ENCODE measurements around the gene DNMT3L.
"Not testable (repeated sequence)": the region's sequence is repeated elsewhere in the genome, so short reads cannot be mapped to it uniquely, and the experiment has no call there.

DNMT3L gene

GRCh38 chr21:44283948-44284347, 22.3 kb upstream of the DNMT3L start:
- no peak for TF ChIP-seq EZH2 (IDR thresholded peaks at IDR 0.05; ENCODE audit: borderline replicate concordance, low read length)
- TF ChIP-seq CTCF (IDR thresholded peaks at IDR 0.05; ENCODE audit: low read length): no peak
- H3K9me3 ChIP-seq (ENCODE audit: low read length): no peaks in the 10 kb centered on the region
- no peak overlapping the region for H2AFZ ChIP-seq (ENCODE audit: low read length)
- no peaks in the 10 kb centered on the region for H3K9me2 ChIP-seq (ENCODE audit: low read depth, low read length)
- no peaks in the 10 kb centered on the region for H3F3A ChIP-seq (ENCODE audit: insufficient read depth, low read length)
- no peak overlapping the region for H3K9ac ChIP-seq (ENCODE audit: low read length)
- H3K79me2 ChIP-seq (ENCODE audit: insufficient read depth, low read length): no peaks in the 10 kb centered on the region
- H3K36me3 ChIP-seq (ENCODE audit: insufficient read depth, low read length): no peaks in the 10 kb centered on the region
- no peak overlapping the region for H3K4me2 ChIP-seq (ENCODE audit: low read length)
- H3K27me3 ChIP-seq (ENCODE audit: insufficient read depth, low read length): peaks cover 9% of the 10 kb centered on the region; the same call in 1 of the 2 replicates
- no peaks in the 10 kb centered on the region for H3K4me1 ChIP-seq (ENCODE audit: insufficient read depth, low read length, severe bottlenecking)
- H3K4me3 ChIP-seq (ENCODE audit: low read depth, low read length, poor library complexity, severe bottlenecking): no peak overlapping the region
- no peak overlapping the region for H3K27ac ChIP-seq (ENCODE audit: low read depth, low read length, poor library complexity, severe bottlenecking)
- H4K20me1 ChIP-seq (ENCODE audit: insufficient read depth, low read length): no peaks in the 10 kb centered on the region

- not testable (repeated sequence) for H3K4me1 ChIP-seq (ENCODE audit: insufficient read depth, low read length, severe bottlenecking); H3K9ac ChIP-seq (ENCODE audit: low read length); H3F3A ChIP-seq (ENCODE audit: insufficient read depth, low read length); H3K27ac ChIP-seq (ENCODE audit: low read depth, low read length, poor library complexity, severe bottlenecking); H3K27me3 ChIP-seq (ENCODE audit: insufficient read depth, low read length); H3K9me3 ChIP-seq (ENCODE audit: low read length); H3K9me2 ChIP-seq (ENCODE audit: low read depth, low read length); H3K36me3 ChIP-seq (ENCODE audit: insufficient read depth, low read length); H4K20me1 ChIP-seq (ENCODE audit: insufficient read depth, low read length); H3K4me2 ChIP-seq (ENCODE audit: low read length); H3K79me2 ChIP-seq (ENCODE audit: insufficient read depth, low read length); H2AFZ ChIP-seq (ENCODE audit: low read length); H3K4me3 ChIP-seq (ENCODE audit: low read depth, low read length, poor library complexity, severe bottlenecking)
These were observed 21.6 kb upstream of the DNMT3L start for GRCh38 chr21:44283211-44283785.

- H3K9ac ChIP-seq (ENCODE audit: low read length): no peak overlapping the region
- H3K9me2 ChIP-seq (ENCODE audit: low read depth, low read length): no peaks in the 10 kb centered on the region
- H3K4me1 ChIP-seq (ENCODE audit: insufficient read depth, low read length, severe bottlenecking): no peaks in the 10 kb centered on the region
- no peak for TF ChIP-seq EZH2 (IDR thresholded peaks at IDR 0.05; ENCODE audit: borderline replicate concordance, low read length)
- TF ChIP-seq CTCF (IDR thresholded peaks at IDR 0.05; ENCODE audit: low read length): no peak
- H3K4me2 ChIP-seq (ENCODE audit: low read length): no peak overlapping the region
- no peaks in the 10 kb centered on the region for H3F3A ChIP-seq (ENCODE audit: insufficient read depth, low read length)
- H4K20me1 ChIP-seq (ENCODE audit: insufficient read depth, low read length): no peaks in the 10 kb centered on the region
- H2AFZ ChIP-seq (ENCODE audit: low read length): no peak overlapping the region
- H3K27ac ChIP-seq (ENCODE audit: low read depth, low read length, poor library complexity, severe bottlenecking): no peak overlapping the region
- H3K79me2 ChIP-seq (ENCODE audit: insufficient read depth, low read length): no peaks in the 10 kb centered on the region
- no peak overlapping the region for H3K4me3 ChIP-seq (ENCODE audit: low read depth, low read length, poor library complexity, severe bottlenecking)
- peaks cover 9% of the 10 kb centered on the region; the same call in 1 of the 2 replicates for H3K27me3 ChIP-seq (ENCODE audit: insufficient read depth, low read length)
- no peaks in the 10 kb centered on the region for H3K36me3 ChIP-seq (ENCODE audit: insufficient read depth, low read length)
- no peaks in the 10 kb centered on the region for H3K9me3 ChIP-seq (ENCODE audit: low read length)
These were observed 20.7 kb upstream of the DNMT3L start for GRCh38 chr21:44282370-44282769.

- no peaks in the 10 kb centered on the region for H3K9me2 ChIP-seq (ENCODE audit: low read depth, low read length)
- no peak for TF ChIP-seq EZH2 (IDR thresholded peaks at IDR 0.05; ENCODE audit: borderline replicate concordance, low read length)
- TF ChIP-seq CTCF (IDR thresholded peaks at IDR 0.05; ENCODE audit: low read length): no peak
- H3K4me2 ChIP-seq (ENCODE audit: low read length): no peak overlapping the region
- H3K27ac ChIP-seq (ENCODE audit: low read depth, low read length, poor library complexity, severe bottlenecking): no peak overlapping the region
- no peaks in the 10 kb centered on the region for H3K79me2 ChIP-seq (ENCODE audit: insufficient read depth, low read length)
- H3K4me3 ChIP-seq (ENCODE audit: low read depth, low read length, poor library complexity, severe bottlenecking): no peak overlapping the region
- no peaks in the 10 kb centered on the region for H3K9me3 ChIP-seq (ENCODE audit: low read length)
- no peak overlapping the region for H3K9ac ChIP-seq (ENCODE audit: low read length)
- H3K27me3 ChIP-seq (ENCODE audit: insufficient read depth, low read length): peaks cover 9% of the 10 kb centered on the region; the same call in 1 of the 2 replicates
- H4K20me1 ChIP-seq (ENCODE audit: insufficient read depth, low read length): no peaks in the 10 kb centered on the region
- H2AFZ ChIP-seq (ENCODE audit: low read length): no peak overlapping the region
- no peaks in the 10 kb centered on the region for H3K36me3 ChIP-seq (ENCODE audit: insufficient read depth, low read length)
- no peaks in the 10 kb centered on the region for H3F3A ChIP-seq (ENCODE audit: insufficient read depth, low read length)
- H3K4me1 ChIP-seq (ENCODE audit: insufficient read depth, low read length, severe bottlenecking): no peaks in the 10 kb centered on the region
These were observed 20.1 kb upstream of the DNMT3L start for GRCh38 chr21:44281801-44282200.

All from OCI-LY1 (cell line).